Right atrium auricular region (tissue), 2 donors: Measurements from ENCODE around the gene ABHD11. TPM values are rescaled to one million over a fixed set of nuclear protein-coding genes. Genes with fewer than 3 reads are reported as not detected.

Experiments used
- DNase-seq: peaks from one replicate; pipeline ENCODE4 v3.0.0-alpha.2; 2019; ENCODE audit warnings: low spot score
- H3K27ac ChIP-seq, 2 donors: fragments of 200-600 bp; sonication (generic); 1 replicate in 1 of 2; 2 replicates in 1 of 2; pipeline ENCODE4 v1.5.1; 2016 to 2019
- H3K27me3 ChIP-seq, 2 donors: fragments of 200-600 bp; sonication (generic); one replicate each; pipeline versions ENCODE4 v1.5.1 to v1.6.0; 2017 to 2019
- H3K36me3 ChIP-seq: fragments of 200-600 bp; sonication (generic); one replicate; pipeline ENCODE4 v1.5.1; 2016
- H3K4me1 ChIP-seq, 2 donors: fragments of 200-600 bp; sonication (generic); one replicate each; pipeline versions ENCODE4 v1.5.1 to v1.6.0; 2017 to 2019
- H3K4me3 ChIP-seq, 2 donors: fragments of 200-600 bp; sonication (generic); 1 replicate in 1 of 2; 2 replicates in 1 of 2; pipeline ENCODE4 v1.5.1; 2017 to 2019; ENCODE audit warnings: mild to moderate bottlenecking in 1 of 2, moderate library complexity in 1 of 2
- H3K9me3 ChIP-seq, 2 donors: fragments of 200-600 bp; sonication (generic); one replicate each; pipeline ENCODE4 v1.5.1; 2019
- CTCF ChIP-seq, 2 donors: fragments of 200-600 bp; sonication (generic); IDR thresholded peaks; one replicate each; pipeline ENCODE4 v1.5.1; 2019; ENCODE audit warnings: antibody characterized with exemption in 2 of 2
- total RNA-seq, 2 donors: library from RNA; depleted of rRNA; stranded (reverse); fragments of >200 nt; gene quantifications; one replicate each; pipeline ENCODE4 v1.1.0, GENCODE V29; 2016

ABHD11 gene
- total RNA-seq, 2 donors from 2014 or later: 15.5 to 31.5 TPM

DNA sequence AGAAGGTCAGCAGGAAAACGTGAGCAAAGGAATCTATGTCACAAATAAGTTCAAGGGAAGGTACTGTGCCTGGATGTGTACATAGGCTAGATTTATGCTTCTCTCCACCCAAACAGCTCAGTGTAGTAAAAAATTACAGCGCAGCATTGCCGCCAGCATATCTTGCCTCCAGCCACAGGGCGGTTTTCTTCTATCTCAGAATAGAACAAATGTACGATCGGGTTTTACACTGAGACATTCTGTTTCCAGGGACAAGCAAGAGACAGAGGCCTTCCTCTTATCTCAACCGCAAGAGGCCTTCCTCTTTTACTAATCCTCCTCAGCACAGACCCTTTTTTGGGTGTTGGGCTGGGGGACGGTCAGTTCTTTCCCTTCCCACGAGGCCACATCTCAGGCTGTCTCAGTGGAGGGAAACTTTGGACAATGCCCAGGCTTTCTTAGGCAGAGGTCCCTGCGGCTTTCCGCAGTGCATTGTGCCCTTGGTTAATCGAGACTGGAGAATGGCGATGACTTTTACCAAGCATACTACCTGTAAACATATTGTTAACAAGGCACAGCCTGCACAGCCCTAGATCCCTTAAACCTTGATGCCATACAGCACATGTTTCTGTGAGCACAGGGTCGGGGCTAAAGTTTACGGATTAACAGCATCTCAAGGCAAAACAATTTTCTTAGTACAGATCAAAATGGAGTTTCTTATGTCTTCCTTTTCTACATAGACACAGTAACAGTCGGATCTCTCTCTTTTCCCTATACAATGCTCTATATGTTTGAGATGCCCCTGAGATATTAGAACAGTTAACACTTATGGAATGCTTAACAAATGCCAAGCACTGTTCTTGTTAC is 11.6 kb upstream of the ABHD11 start:
- no peak for DNase-seq
- TF ChIP-seq CTCF (IDR thresholded peaks at IDR 0.05): no peak
- Histone ChIP-seq H3K4me3 (no peak overlapping the region), H3K36me3 (no peaks in the 10 kb centered on the region), H3K27ac (no peak overlapping the region), H3K27me3 (no peaks in the 10 kb centered on the region), H3K9me3 (no peaks in the 10 kb centered on the region), H3K4me1 (no peaks in the 10 kb centered on the region)

- Histone ChIP-seq H3K27me3 (no peaks in the 10 kb centered on the region), H3K36me3 (no peaks in the 10 kb centered on the region), H3K4me3 (no peak overlapping the region), H3K9me3 (no peaks in the 10 kb centered on the region), H3K27ac (no peak overlapping the region), H3K4me1 (peaks cover 0 to 11% of the 10 kb centered on the region in 2 donors)
- no peak for TF ChIP-seq CTCF (IDR thresholded peaks at IDR 0.05)
- no peak for DNase-seq
These were observed 7.8 kb upstream of the ABHD11 start for GRCh38 chr7:73746378-73746777.

DNA sequence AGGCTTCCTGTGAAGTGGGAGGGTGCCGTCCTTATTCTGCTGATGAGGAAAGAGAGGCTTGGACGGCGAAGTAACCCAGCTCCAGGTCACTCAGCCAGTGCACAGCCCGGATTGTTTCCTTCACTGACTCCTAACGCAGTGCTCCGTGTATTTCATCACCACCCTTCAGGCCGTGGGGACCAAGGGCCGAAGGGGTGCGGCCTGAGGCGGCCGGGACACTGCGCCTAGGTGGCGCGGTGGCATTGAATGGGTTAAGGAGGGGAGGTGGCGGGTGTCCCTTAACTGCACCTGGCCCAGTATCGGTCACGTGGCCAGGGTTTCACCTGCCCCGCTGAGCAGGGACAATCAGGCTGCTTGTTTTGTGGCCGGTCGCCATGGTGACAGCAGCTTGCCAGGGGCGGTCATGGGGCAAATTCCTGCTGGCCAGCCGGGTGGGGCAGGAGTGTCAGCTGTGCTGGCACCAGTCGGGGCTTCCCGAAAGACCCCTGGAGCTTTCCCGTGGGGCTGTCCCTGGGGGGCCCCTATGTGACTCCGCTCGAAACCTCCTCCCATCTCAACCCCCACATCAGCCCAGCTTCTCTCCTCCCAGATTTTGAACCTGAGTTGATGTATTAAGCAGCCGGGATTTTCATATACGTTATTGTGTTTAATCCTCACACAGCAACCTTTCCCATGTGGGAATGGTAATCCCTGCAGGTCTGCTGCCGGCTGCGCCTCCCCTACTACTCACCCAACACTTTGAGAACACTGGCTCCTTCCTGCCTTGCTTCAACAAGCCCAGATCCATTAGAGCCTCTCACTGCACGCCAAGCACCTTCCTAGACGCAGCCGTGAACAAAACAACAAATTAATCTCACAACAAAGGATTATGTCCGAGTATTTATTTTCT is 4.4 kb upstream of the ABHD11 start:
- no peak overlapping the region for H3K27ac ChIP-seq
- no peaks in the 10 kb centered on the region for H3K9me3 ChIP-seq
- peaks cover 0 to 21% of the 10 kb centered on the region in 2 donors for H3K4me1 ChIP-seq
- no peak for DNase-seq
- peak overlapping the region in 1 of 2 donors; percentile 25 for H3K4me3 ChIP-seq
- H3K27me3 ChIP-seq: no peaks in the 10 kb centered on the region
- H3K36me3 ChIP-seq: no peaks in the 10 kb centered on the region
- no peak for TF ChIP-seq CTCF (IDR thresholded peaks at IDR 0.05)

GRCh38 chr7:73742338-73742752 is 3.7 kb upstream of the ABHD11 start:
- no peaks in the 10 kb centered on the region for H3K27me3 ChIP-seq
- H3K4me3 ChIP-seq: no peak overlapping the region
- H3K36me3 ChIP-seq: peaks cover 2% of the 10 kb centered on the region
- no peak overlapping the region for H3K27ac ChIP-seq
- no peaks in the 10 kb centered on the region for H3K9me3 ChIP-seq
- DNase-seq: no peak
- TF ChIP-seq CTCF (IDR thresholded peaks at IDR 0.05): no peak
- peaks cover 0 to 28% of the 10 kb centered on the region in 2 donors for H3K4me1 ChIP-seq

DNA sequence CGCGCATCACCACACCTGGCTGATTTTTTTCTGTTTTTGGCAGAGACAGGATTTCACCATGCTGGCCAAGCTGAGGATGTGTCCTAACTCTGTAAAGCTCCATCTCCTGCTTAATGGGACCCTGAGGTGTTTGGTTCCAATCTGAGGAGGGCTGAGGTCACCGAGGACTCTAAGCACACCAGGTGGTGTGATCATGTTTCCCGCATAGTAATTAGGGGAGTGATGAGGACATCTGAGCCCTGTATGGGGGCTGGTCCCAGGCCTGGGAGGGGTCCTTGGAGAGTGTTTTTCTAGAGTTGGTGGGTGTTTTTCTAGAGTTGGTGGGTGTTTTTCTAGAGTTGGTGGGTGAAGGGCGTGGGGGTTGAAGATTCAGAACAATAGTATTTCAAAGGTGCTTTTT is 3.0 kb upstream of the ABHD11 start:
- Histone ChIP-seq H3K9me3 (no peaks in the 10 kb centered on the region), H3K27ac (no peak overlapping the region), H3K27me3 (no peaks in the 10 kb centered on the region), H3K4me3 (no peak overlapping the region), H3K36me3 (peaks cover 9% of the 10 kb centered on the region), H3K4me1 (peaks cover 0 to 31% of the 10 kb centered on the region in 2 donors)
- TF ChIP-seq CTCF (IDR thresholded peaks at IDR 0.05): no peak
- DNase-seq: no peak
